ENCODE measurements around the gene PREX1. TPM values are rescaled to one million over a fixed set of nuclear protein-coding genes. Genes with fewer than 3 reads are reported as not detected.

PREX1 gene
- total and polyA plus RNA-seq, 2 experiments from 2014 or later: 2.4 to 10.3 TPM

DNA sequence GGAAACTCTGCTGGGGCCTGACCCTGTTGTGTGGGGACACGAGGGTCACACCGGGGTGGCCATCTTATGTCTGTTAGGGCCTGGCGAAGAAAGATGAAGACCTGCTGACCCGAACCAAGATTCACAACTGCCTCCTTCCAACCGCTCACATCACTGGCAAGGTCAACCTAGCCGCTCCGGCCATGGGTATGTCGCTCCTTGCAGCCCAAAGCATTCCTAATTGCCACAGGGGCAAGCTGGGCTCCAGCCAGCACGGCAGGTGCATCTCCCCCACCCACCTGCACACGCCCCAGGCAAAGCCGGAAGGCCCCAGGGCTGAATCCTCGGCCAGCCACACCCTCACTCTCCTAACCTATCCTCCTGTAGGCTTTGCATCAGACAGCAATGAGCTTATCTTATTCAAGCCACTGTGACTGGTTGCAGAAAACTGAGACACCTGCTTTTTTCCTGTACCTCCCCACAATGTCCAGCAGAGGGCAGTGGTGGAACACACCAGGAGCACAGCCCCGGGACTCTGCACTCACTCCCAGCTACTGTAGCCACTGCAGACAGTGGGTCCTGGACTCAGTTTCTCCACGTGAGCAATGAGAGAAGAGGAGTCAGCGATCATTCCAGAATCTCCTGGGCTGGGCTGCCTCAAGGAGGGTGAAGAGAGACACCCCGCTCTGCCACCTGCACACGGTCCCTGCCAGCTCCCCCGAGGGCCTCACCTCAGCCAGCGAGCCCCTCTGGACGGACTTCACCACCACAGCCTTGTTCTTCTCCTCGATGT, 170.2 kb downstream of the PREX1 start:
- ATAC-seq: peak; percentile 88
- peaks cover 10% of the 10 kb centered on the region for H3K27me3 Mint-ChIP-seq (ENCODE audit: insufficient read depth, low read depth, poor library complexity)
- Histone ChIP-seq H3K4me1 (ENCODE audit: insufficient read depth) (no peaks in the 10 kb centered on the region), H3K4me3 (no peak overlapping the region), H3F3A (replicated peaks; ENCODE audit: low read depth) (no peaks in the 10 kb centered on the region), H3K9me2 (ENCODE audit: insufficient read depth) (no peaks in the 10 kb centered on the region), H3K4me2 (no peak overlapping the region), H4K20me1 (replicated peaks; ENCODE audit: insufficient read depth) (no peaks in the 10 kb centered on the region), H3K79me2 (replicated peaks; ENCODE audit: insufficient read depth) (no peaks in the 10 kb centered on the region), H3K27me3 (ENCODE audit: insufficient read depth) (no peaks in the 10 kb centered on the region), H3K27ac (ENCODE audit: low read depth) (no peak overlapping the region), H2AFZ (no peak overlapping the region), H3K36me3 (ENCODE audit: insufficient read depth) (0 out of 2 replicates have a peak, but pooled peaks cover 3% of the 10 kb centered on the region)
- H3K36me3 Mint-ChIP-seq (ENCODE audit: low read depth): peaks cover 15% of the 10 kb centered on the region; the same call in 2 of the 3 replicates
- peaks cover 2% of the 10 kb centered on the region; the same call in 2 of the 3 replicates for H3K4me1 Mint-ChIP-seq
- peak overlapping the region; percentile 81; the same call in 1 of the 2 replicates for H3K27ac Mint-ChIP-seq
- H3K9me3 Mint-ChIP-seq: peaks cover 6% of the 10 kb centered on the region
- DNase-seq (ENCODE audit: low spot score): peak; percentile 79
- no peak overlapping the region for H3K4me3 Mint-ChIP-seq
- TF ChIP-seq, protein P1, sequence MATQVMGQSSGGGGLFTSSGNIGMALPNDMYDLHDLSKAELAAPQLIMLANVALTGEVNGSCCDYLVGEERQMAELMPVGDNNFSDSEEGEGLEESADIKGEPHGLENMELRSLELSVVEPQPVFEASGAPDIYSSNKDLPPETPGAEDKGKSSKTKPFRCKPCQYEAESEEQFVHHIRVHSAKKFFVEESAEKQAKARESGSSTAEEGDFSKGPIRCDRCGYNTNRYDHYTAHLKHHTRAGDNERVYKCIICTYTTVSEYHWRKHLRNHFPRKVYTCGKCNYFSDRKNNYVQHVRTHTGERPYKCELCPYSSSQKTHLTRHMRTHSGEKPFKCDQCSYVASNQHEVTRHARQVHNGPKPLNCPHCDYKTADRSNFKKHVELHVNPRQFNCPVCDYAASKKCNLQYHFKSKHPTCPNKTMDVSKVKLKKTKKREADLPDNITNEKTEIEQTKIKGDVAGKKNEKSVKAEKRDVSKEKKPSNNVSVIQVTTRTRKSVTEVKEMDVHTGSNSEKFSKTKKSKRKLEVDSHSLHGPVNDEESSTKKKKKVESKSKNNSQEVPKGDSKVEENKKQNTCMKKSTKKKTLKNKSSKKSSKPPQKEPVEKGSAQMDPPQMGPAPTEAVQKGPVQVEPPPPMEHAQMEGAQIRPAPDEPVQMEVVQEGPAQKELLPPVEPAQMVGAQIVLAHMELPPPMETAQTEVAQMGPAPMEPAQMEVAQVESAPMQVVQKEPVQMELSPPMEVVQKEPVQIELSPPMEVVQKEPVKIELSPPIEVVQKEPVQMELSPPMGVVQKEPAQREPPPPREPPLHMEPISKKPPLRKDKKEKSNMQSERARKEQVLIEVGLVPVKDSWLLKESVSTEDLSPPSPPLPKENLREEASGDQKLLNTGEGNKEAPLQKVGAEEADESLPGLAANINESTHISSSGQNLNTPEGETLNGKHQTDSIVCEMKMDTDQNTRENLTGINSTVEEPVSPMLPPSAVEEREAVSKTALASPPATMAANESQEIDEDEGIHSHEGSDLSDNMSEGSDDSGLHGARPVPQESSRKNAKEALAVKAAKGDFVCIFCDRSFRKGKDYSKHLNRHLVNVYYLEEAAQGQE (IDR thresholded peaks at IDR 0.05; ENCODE audit: unreplicated experiment): no peak
- TF ChIP-seq, protein P2, sequence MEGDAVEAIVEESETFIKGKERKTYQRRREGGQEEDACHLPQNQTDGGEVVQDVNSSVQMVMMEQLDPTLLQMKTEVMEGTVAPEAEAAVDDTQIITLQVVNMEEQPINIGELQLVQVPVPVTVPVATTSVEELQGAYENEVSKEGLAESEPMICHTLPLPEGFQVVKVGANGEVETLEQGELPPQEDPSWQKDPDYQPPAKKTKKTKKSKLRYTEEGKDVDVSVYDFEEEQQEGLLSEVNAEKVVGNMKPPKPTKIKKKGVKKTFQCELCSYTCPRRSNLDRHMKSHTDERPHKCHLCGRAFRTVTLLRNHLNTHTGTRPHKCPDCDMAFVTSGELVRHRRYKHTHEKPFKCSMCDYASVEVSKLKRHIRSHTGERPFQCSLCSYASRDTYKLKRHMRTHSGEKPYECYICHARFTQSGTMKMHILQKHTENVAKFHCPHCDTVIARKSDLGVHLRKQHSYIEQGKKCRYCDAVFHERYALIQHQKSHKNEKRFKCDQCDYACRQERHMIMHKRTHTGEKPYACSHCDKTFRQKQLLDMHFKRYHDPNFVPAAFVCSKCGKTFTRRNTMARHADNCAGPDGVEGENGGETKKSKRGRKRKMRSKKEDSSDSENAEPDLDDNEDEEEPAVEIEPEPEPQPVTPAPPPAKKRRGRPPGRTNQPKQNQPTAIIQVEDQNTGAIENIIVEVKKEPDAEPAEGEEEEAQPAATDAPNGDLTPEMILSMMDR (conservative IDR thresholded peaks at IDR 0.05; ENCODE audit: low read depth in 2 of 2): peak; percentile 87 to 96
- TF ChIP-seq EZH2phosphoT487 (IDR thresholded peaks at IDR 0.05; ENCODE audit: unreplicated experiment): no peak

DNA sequence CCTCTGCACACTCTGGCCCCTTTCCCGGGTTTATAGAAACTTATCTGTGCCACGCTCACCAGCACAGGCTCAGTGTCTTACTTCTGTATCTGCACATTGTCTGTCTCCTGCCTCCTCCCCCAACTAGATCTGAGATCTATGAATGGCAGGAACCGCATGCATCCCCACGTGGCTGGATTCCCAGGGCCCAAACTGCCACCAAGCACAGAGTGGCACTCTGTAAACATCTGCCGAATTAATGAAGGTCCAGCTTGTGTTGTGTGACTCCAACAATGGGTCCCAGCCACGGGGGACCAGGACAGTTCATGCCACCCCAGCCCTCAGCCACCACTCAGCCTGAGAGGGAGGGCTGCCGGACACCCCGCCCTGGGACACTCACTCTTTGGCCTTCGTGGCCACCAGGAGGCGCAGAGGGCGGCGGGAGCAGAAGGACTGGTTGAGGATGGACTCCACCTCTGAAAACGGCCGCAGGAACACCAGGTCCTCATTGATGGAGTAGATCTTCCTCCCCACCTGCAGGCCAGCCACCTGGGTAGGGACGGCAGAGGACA, 171.1 kb downstream of the PREX1 start:
- Histone ChIP-seq H2AFZ (no peak overlapping the region), H3K4me1 (ENCODE audit: insufficient read depth) (no peaks in the 10 kb centered on the region), H4K20me1 (replicated peaks; ENCODE audit: insufficient read depth) (no peaks in the 10 kb centered on the region), H3K4me2 (no peak overlapping the region), H3F3A (replicated peaks; ENCODE audit: low read depth) (no peaks in the 10 kb centered on the region), H3K9me2 (ENCODE audit: insufficient read depth) (no peaks in the 10 kb centered on the region), H3K79me2 (replicated peaks; ENCODE audit: insufficient read depth) (no peaks in the 10 kb centered on the region), H3K27ac (ENCODE audit: low read depth) (no peak overlapping the region), H3K27me3 (ENCODE audit: insufficient read depth) (no peaks in the 10 kb centered on the region), H3K36me3 (ENCODE audit: insufficient read depth) (0 out of 2 replicates have a peak, but pooled peaks cover 3% of the 10 kb centered on the region), H3K4me3 (no peak overlapping the region)
- no peak for TF ChIP-seq ZNF114 (CRISPR knock-in tag; IDR thresholded peaks at IDR 0.05)
- TF ChIP-seq, protein P2 (conservative IDR thresholded peaks at IDR 0.05; ENCODE audit: low read depth in 2 of 2): peak; percentile 64 to 87
- TF ChIP-seq, protein P1 (IDR thresholded peaks at IDR 0.05; ENCODE audit: unreplicated experiment): no peak
- Mint-ChIP-seq H3K36me3 (ENCODE audit: low read depth) (peaks cover 15% of the 10 kb centered on the region; the same call in 2 of the 3 replicates), H3K9me3 (peaks cover 6% of the 10 kb centered on the region), H3K27me3 (ENCODE audit: insufficient read depth, low read depth, poor library complexity) (peaks cover 10% of the 10 kb centered on the region), H3K4me3 (no peak overlapping the region), H3K4me1 (peaks cover 2% of the 10 kb centered on the region; the same call in 2 of the 3 replicates), H3K27ac (no peak overlapping the region)
- peak; percentile 88 for ATAC-seq
- peak; percentile 78 for DNase-seq (ENCODE audit: low spot score)
